Mesenchymal stem cell (in vitro differentiated cells and primary cell): ENCODE results near the gene DIP2C.

Source experiments
- DNase-seq: peaks from one replicate; pipeline ENCODE4 v3.0.0-alpha.2; 2013
- H2AFZ ChIP-seq: one replicate; pipeline ENCODE4 v1.6.1; 2013; ENCODE audit warnings: low read depth, mild to moderate bottlenecking, control low read depth, inconsistent platforms, low read length, moderate library complexity
- H2AK5ac ChIP-seq: 2 replicates; pipeline ENCODE4 v1.6.1; 2013; ENCODE audit warnings: low read length, moderate library complexity, mild to moderate bottlenecking, inconsistent platforms; ENCODE audit not compliant: severe bottlenecking
- H2BK120ac ChIP-seq: one replicate; pipeline ENCODE4 v1.6.1; 2013; ENCODE audit warnings: low read depth, mild to moderate bottlenecking, inconsistent platforms, low read length, moderate library complexity
- H2BK12ac ChIP-seq, 2 experiments: one replicate each; pipeline ENCODE4 v1.6.1; 2013; ENCODE audit warnings: inconsistent platforms in 2 of 2, low read length in 2 of 2, mild to moderate bottlenecking in 2 of 2, moderate library complexity in 2 of 2, control low read depth in 1 of 2
- H2BK15ac ChIP-seq: one replicate; pipeline ENCODE4 v1.6.1; 2013; ENCODE audit warnings: mild to moderate bottlenecking, low read depth, inconsistent platforms; ENCODE audit not compliant: poor library complexity, severe bottlenecking
- H2BK5ac ChIP-seq: 2 replicates; pipeline ENCODE4 v1.6.1; 2013; ENCODE audit warnings: low read depth, mild to moderate bottlenecking, low read length, control low read depth, inconsistent platforms; ENCODE audit not compliant: poor library complexity, severe bottlenecking
- H3K14ac ChIP-seq, 2 experiments: one replicate each; pipeline ENCODE4 v1.6.1; 2013; ENCODE audit warnings: inconsistent platforms in 2 of 2, low read length in 2 of 2, control low read depth in 1 of 2, mild to moderate bottlenecking in 1 of 2, moderate library complexity in 1 of 2
- H3K18ac ChIP-seq, 2 experiments: one replicate each; pipeline ENCODE4 v1.6.1; 2013; ENCODE audit warnings: inconsistent platforms in 2 of 2, low read length in 2 of 2, control low read depth in 1 of 2, low read depth in 1 of 2, mild to moderate bottlenecking in 1 of 2
- H3K23ac ChIP-seq, 2 experiments: one replicate each; pipeline ENCODE4 v1.6.1; 2013; ENCODE audit warnings: inconsistent platforms in 2 of 2, low read length in 2 of 2, mild to moderate bottlenecking in 2 of 2, moderate library complexity in 2 of 2, control low read depth in 1 of 2
- H3K27ac ChIP-seq: 2 replicates; pipeline ENCODE4 v1.5.1; 2013; ENCODE audit warnings: mild to moderate bottlenecking, moderate library complexity, low read length, control low read depth, inconsistent platforms; ENCODE audit not compliant: poor library complexity, severe bottlenecking
- H3K27me3 ChIP-seq, 2 experiments: 2 replicates each; pipeline versions ENCODE4 v1.6.1 to v1.7.0; 2013; ENCODE audit warnings: low read length in 2 of 2, mild to moderate bottlenecking in 2 of 2, moderate library complexity in 2 of 2, control low read depth in 1 of 2, inconsistent platforms in 1 of 2; ENCODE audit not compliant: control insufficient read depth in 1 of 2, insufficient read depth in 1 of 2
- H3K36me3 ChIP-seq, 2 experiments: 2 replicates each; pipeline versions ENCODE4 v1.6.1 to v1.7.0; 2013; ENCODE audit warnings: low read length in 2 of 2, control low read depth in 1 of 2, inconsistent platforms in 1 of 2, low read depth in 1 of 2, mild to moderate bottlenecking in 1 of 2; ENCODE audit not compliant: insufficient read depth in 2 of 2, control insufficient read depth in 1 of 2
- H3K4ac ChIP-seq, 2 experiments: one replicate each; pipeline ENCODE4 v1.6.1; 2013; ENCODE audit warnings: inconsistent platforms in 2 of 2, low read length in 2 of 2, mild to moderate bottlenecking in 2 of 2, moderate library complexity in 2 of 2, control low read depth in 1 of 2, low read depth in 1 of 2
- H3K4me1 ChIP-seq: 2 replicates; pipeline ENCODE4 v1.6.1; 2013; ENCODE audit warnings: low read depth, low read length, control low read depth; ENCODE audit not compliant: control insufficient read depth, insufficient read depth
- H3K4me2 ChIP-seq: 2 replicates; pipeline ENCODE4 v1.6.1; 2013; ENCODE audit warnings: low read length, mild to moderate bottlenecking, inconsistent platforms; ENCODE audit not compliant: poor library complexity, severe bottlenecking
- H3K4me3 ChIP-seq, 2 experiments: 2 replicates each; pipeline versions ENCODE4 v1.5.1 to v1.7.0; 2013; ENCODE audit warnings: low read length in 2 of 2, mild to moderate bottlenecking in 2 of 2, control low read depth in 1 of 2, low read depth in 1 of 2; ENCODE audit not compliant: insufficient read depth in 1 of 2
- H3K79me1 ChIP-seq: replicated peaks from 2 replicates; pipeline ENCODE4 v1.6.1; 2013; ENCODE audit warnings: mild to moderate bottlenecking, control low read depth, low read length, inconsistent platforms; ENCODE audit not compliant: poor library complexity, severe bottlenecking
- H3K9ac ChIP-seq: 2 replicates; pipeline ENCODE4 v1.7.0; 2013; ENCODE audit warnings: mild to moderate bottlenecking, low read length, moderate library complexity
- H3K9me3 ChIP-seq: 2 replicates; pipeline ENCODE4 v1.7.0; 2013; ENCODE audit warnings: mild to moderate bottlenecking, low read length; ENCODE audit not compliant: control insufficient read depth
- H4K8ac ChIP-seq: one replicate; pipeline ENCODE4 v1.6.1; 2013; ENCODE audit warnings: inconsistent platforms, mild to moderate bottlenecking, low read length, moderate library complexity
- H4K91ac ChIP-seq: one replicate; pipeline ENCODE4 v1.6.1; 2013; ENCODE audit warnings: mild to moderate bottlenecking, low read length, inconsistent platforms
- WGBS: methylation state at CpG from one replicate; pipeline ENCODE4 v1.1.7; 2013; ENCODE audit warnings: mixed read lengths; 5-methylcytosine and 5-hydroxymethylcytosine counted together

DIP2C gene

DNA sequence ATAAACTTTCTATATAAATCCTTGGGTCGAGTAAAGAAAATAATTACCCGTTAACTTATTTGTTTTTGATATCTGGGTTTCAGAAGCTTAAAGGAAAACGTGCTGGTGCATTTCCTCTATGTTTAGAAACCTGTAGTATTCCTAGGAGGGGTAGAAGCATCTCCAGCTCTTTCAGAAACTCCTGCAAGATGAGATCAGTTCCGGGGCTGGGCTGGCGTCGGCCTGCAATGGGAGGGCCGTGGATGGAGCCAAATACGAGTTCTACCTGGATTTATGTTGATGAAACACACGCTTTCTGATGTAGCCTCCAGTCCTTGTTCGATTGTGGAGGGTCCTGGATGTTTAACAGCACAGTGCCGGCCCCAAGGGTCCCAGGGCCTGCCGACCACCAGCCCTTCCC is 35.8 kb upstream of the DIP2C start:
- Histone ChIP-seq H2AK5ac (no peak overlapping the region), H2BK12ac (no peak overlapping the region), H4K91ac (no peak overlapping the region), H3K4me1 (no peaks in the 10 kb centered on the region), H3K79me1 (no peaks in the 10 kb centered on the region), H3K9ac (peak overlapping the region; percentile 83), H3K27ac (no peak overlapping the region), H3K4ac (no peak overlapping the region), H3K4me3 (peak overlapping the region in 1 of 2 experiments; percentile 53), H2BK15ac (no peak overlapping the region), H3K27me3 (peaks cover 5 to 9% of the 10 kb centered on the region in 2 experiments), H4K8ac (no peak overlapping the region), H3K36me3 (no peaks in the 10 kb centered on the region), H3K9me3 (no peaks in the 10 kb centered on the region), H3K18ac (no peak overlapping the region), H3K4me2 (no peak overlapping the region), H3K14ac (no peak overlapping the region), H2BK5ac (no peak overlapping the region), H2BK120ac (no peak overlapping the region), H2AFZ (no peak overlapping the region), H3K23ac (no peak overlapping the region)
- no peak for DNase-seq
- WGBS = 77% methylated on average over 10 of the region's 12 CpGs

DNA sequence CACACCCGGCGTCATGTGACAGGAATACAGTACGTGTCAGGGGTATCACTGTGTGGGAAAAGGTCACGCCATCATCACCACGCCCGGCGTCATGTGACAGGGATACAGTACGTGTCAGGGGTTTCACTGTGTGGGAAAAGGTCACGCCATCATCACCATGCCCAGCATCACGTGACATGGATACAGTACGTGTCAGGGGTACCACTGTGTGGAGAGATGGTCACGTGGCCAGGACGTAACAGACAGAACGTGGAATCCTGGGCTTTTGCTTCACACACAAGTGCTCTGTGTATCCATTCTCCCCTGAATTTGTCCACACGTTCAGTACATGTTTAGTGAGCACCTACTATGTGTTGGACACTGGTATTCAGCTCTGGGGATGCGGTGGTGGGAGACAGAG is 34.5 kb upstream of the DIP2C start:
- Histone ChIP-seq H3K23ac (no peak overlapping the region), H2BK12ac (no peak overlapping the region), H3K79me1 (no peaks in the 10 kb centered on the region), H3K4me1 (no peaks in the 10 kb centered on the region), H2BK15ac (no peak overlapping the region), H3K4me2 (no peak overlapping the region), H3K27ac (no peak overlapping the region), H2AK5ac (no peak overlapping the region), H3K4ac (no peak overlapping the region), H2AFZ (no peak overlapping the region), H3K9me3 (no peaks in the 10 kb centered on the region), H3K27me3 (peaks cover 5 to 14% of the 10 kb centered on the region in 2 experiments), H3K18ac (no peak overlapping the region), H3K36me3 (no peaks in the 10 kb centered on the region), H2BK120ac (no peak overlapping the region), H2BK5ac (no peak overlapping the region), H3K14ac (no peak overlapping the region), H3K9ac (no peak overlapping the region), H4K91ac (no peak overlapping the region), H3K4me3 (no peak overlapping the region), H4K8ac (no peak overlapping the region)
- DNase-seq = no peak
- WGBS = 97% methylated on average over 16 of the region's 16 CpGs

DNA sequence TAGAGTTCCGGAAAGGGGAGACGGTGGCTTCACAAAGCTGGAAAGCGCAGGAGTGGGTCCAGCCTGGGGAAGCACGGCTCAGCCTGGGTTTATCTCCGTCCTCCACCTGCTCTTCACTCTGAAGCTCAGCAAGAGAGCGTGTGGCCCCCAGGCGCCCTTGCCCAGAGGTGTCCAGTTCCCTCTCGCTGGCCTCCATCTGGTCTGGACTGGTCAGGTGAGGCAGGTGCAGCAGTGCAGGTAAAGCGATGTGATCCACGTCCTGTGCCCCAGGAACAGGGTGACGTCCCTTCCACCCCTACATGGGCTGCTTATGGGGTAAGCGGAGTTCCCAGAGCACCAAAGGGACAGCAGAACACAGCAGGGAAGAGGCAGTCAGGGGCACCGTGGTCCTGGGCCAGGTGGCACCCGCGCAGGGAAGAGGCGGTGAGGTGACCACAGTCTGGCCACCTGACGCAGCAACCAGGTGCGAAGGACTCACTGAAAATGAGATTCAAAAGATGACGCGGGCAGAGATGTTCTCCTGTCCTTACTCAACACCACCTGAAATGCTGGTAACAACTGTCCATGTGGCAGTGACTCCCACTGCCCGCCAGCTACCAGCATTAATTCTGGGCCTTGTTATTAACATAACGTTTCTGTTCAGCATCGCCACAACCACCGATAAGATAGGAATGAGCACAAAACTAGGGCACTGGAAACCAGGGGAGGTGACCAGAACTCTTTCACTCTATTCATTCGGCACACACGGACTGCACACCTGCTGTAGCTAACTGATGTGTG is 33.0 kb upstream of the DIP2C start:
- H3K36me3 ChIP-seq = no peaks in the 10 kb centered on the region
- WGBS = 90% methylated on average over 26 of the region's 26 CpGs
- H3K9ac ChIP-seq = no peak overlapping the region
- H3K27me3 ChIP-seq = peaks cover 5 to 23% of the 10 kb centered on the region in 2 experiments
- H3K4me2 ChIP-seq = no peak overlapping the region
- H3K23ac ChIP-seq = no peak overlapping the region
- DNase-seq = no peak
- H2BK120ac ChIP-seq = no peak overlapping the region
- H2AK5ac ChIP-seq = no peak overlapping the region
- H2BK5ac ChIP-seq = no peak overlapping the region
- H2BK12ac ChIP-seq = no peak overlapping the region
- H4K8ac ChIP-seq = no peak overlapping the region
- H3K18ac ChIP-seq = no peak overlapping the region
- H2BK15ac ChIP-seq = no peak overlapping the region
- H2AFZ ChIP-seq = no peak overlapping the region
- no peaks in the 10 kb centered on the region for H3K79me1 ChIP-seq
- H3K4ac ChIP-seq = no peak overlapping the region
- H3K9me3 ChIP-seq = no peaks in the 10 kb centered on the region
- H4K91ac ChIP-seq = no peak overlapping the region
- no peak overlapping the region for H3K27ac ChIP-seq
- no peak overlapping the region for H3K4me3 ChIP-seq
- no peaks in the 10 kb centered on the region for H3K4me1 ChIP-seq
- no peak overlapping the region for H3K14ac ChIP-seq

DNA sequence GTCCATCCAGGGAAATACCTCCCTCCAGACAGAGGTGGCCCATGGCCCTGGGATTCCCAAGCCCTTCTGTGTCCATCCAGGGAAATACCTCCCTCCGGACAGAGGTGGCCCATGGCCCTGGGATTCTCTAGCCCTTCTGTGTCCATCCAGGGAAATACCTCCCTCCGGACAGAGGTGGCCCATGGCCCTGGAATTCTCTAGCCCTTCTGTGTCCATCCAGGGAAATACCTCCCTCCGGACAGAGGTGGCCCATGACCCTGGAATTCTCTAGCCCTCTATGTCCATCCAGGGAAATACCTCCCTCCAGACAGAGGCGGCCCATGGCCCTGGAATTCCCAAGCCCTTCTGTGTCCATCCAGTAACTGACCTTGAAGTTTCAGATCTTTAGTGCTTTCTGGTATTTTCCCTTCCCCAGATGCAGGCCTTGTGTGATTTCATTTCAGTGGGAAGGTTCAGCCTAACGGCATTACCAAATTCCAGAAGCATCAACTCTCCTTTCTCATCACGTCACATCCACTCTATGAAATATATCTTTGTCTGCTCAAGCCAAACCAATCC is 28.8 kb upstream of the DIP2C start:
- Histone ChIP-seq H2AK5ac (no peak overlapping the region), H3K4me1 (no peaks in the 10 kb centered on the region), H2BK12ac (no peak overlapping the region), H3K9me3 (peaks cover 17% of the 10 kb centered on the region), H2BK120ac (no peak overlapping the region), H3K4me2 (no peak overlapping the region), H2BK15ac (no peak overlapping the region), H3K9ac (no peak overlapping the region), H3K79me1 (no peaks in the 10 kb centered on the region), H2AFZ (no peak overlapping the region), H3K23ac (no peak overlapping the region), H4K91ac (no peak overlapping the region), H3K4ac (no peak overlapping the region), H3K27ac (no peak overlapping the region), H3K27me3 (peaks cover 5 to 23% of the 10 kb centered on the region in 2 experiments), H3K14ac (no peak overlapping the region), H3K36me3 (no peaks in the 10 kb centered on the region), H3K18ac (no peak overlapping the region), H4K8ac (no peak overlapping the region), H2BK5ac (no peak overlapping the region), H3K4me3 (no peak overlapping the region)
- 95% methylated on average over 6 of the region's 6 CpGs for WGBS
- no peak for DNase-seq
